PC-9 (cell line): Measurements from ENCODE around the gene PIEZO2.

Experiments used
- CTCF ChIP-seq: fragments of 200-600 bp; sonication (generic); conservative IDR thresholded peaks from 2 replicates; pipeline ENCODE4 v1.6.1; 2017; ENCODE audit warnings: mixed run types, antibody characterized with exemption, mild to moderate bottlenecking, moderate library complexity
- EZH2 ChIP-seq: fragments of 200-600 bp; sonication (generic); IDR thresholded peaks from 2 replicates; pipeline ENCODE4 v1.8.0; 2017; ENCODE audit warnings: antibody characterized with exemption, low read depth

- no peak for TF ChIP-seq CTCF
- no peak for TF ChIP-seq EZH2
Observed at GRCh38 chr18:10989486-10989885, 159.9 kb downstream of the PIEZO2 start.
